Measurements from ENCODE around the gene NFATC2. TPM values are rescaled to one million over a fixed set of nuclear protein-coding genes. Genes with fewer than 3 reads are reported as not detected.
"Not testable (repeated sequence)": the region's sequence is repeated elsewhere in the genome, so short reads cannot be mapped to it uniquely, and the experiment has no call there.

Gene NFATC2
- total RNA-seq, 1 donor from 2014 or later: 2.7 TPM

DNA sequence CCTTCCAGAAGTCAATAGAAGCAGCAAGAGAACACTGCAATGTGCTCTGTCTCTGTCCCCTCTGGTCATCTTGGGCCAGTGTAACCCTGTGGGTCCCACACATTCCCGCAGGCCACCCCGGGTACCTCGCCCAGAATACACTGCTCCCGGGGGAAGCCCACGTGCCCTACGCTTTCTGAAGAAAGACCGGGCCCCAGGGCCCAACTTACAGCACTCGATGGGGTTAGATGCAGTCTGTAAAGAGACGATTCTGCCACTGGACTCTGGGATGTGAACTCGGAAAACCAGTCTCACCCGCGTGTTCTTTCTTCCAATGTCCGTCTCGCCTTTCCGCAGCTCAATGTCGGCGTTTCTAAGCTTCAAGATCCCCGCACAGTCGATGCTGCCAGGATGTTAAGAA, 68.7 kb downstream of the NFATC2 start:
- DNase-seq (ENCODE audit: low read depth in 2 of 2): no peak

DNA sequence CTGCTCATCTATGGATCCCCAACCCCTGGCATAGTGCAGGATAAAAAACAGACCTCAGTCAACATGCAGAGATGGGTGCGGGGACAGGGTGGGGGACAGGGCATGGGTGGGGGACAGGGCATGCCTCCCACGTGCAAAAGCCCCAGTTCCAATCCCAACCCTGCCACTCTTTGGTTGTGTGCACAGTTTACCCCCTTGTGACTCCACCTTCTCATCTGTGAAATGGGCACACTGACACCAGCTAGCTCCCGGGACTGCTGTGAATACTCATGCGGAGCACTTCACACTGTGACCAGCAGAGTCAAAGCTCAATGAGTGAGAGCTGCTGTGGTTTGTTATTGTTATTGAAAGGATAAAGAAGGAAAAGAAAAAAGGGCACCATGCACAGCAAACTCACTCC, 69.3 kb downstream of the NFATC2 start:
- no peak for DNase-seq (ENCODE audit: low read depth in 2 of 2)

DNA sequence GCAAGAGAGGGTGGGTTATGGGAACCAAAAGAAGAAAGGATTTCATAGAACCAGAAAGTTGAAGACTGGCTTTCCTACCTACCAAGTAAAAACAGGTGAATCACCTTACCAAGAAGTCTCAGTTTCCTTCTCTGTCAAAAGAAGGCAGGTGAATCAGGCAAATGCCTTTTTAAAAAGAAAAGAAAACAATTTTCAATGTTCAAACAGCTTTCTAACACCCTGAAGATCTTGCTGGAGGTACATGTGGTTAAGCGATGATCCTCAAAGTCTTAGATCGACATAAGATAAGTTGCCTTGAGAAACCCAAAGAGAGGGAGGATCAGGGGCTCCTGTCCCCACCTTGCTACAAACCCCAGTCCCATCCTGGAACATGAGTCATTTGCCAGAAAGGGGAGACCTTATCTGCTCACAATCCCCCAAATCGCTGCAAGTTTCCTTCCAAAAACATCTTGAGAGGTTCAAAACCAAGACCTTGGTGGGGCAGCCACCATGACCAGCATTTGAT, 71.6 kb downstream of the NFATC2 start:
- no peak for DNase-seq (ENCODE audit: low read depth in 2 of 2)

DNA sequence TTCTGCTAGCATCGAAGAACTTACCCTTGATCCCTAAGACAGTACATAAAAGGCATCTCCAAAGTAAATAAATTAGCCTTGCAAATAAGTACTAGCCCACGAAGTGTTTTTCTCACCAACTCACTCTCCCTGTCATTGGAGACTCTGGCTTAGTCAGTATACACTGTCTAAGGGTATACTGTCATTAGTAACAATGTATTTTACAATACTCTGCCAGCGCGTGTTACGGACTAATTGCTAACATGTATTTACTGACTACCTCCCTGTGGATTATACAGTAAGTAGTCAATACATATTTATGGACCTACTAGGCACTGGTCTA, 72.1 kb downstream of the NFATC2 start:
- DNase-seq (ENCODE audit: low read depth in 2 of 2): no peak

DNA sequence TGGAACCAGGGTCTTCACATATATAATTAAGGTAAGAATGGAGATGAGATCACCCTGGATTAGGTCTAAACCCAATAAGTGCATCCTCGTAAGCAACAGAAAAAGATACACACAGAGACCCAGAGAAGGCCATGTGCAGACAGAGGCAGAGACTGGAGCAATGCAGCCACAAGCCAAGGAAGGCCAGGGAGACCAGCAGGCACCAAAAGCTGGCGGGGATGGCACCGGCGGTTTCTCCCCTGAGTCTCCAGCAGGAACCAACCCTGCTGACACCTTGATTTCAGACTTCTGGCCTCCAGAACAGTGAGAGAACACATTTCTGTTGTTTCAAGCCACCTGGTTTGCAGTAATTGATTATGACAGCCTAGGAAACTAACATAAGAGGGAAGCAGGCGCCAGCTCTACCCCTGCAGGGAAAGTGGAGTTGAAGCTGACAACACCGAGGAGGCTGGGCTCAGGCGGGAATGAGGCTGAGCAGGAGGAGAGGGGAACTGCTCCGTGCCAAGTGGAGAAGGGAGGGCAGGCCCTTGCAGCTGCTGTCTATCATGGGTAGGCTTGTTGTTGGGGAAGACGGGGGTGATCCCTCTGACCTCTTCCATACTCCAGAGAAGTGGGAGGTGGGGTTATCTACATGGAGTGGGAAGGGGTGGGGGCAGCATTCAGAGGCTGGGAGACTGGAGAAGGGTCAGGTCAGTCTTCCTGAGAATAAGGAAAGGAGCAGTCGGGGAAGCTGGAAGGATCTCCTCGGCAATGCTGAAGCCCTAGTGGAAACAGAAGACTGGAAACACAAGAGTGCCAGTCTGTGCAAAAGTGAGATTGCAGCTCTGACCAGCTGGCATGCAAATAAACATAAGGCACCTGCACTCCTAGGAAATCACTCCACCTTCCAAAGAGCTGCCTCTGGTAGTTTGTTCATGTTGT, 72.7 kb downstream of the NFATC2 start:
- DNase-seq (ENCODE audit: low read depth in 2 of 2): peak in 1 of 2 donors; percentile 24

DNA sequence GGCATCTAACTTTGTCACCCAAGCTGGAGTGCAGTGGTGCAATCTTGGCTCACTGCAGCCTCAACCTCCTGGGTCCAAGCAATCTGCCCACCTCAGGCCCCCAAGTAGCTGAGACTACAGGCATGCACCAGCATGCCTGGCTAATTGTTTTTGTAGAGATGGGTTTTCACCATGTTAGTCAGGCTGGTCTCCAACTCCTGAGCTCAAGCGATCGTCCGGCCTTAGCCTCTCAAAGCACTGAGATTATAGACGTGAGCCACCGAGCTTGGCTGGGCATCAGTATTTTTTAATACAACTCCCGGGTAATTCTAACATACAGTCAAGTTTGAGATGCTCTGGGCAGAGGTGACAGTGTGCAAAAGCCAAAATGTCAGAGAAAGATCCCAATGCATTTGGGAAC, 73.5 kb downstream of the NFATC2 start:
- DNase-seq (ENCODE audit: low read depth in 2 of 2): no peak

DNA sequence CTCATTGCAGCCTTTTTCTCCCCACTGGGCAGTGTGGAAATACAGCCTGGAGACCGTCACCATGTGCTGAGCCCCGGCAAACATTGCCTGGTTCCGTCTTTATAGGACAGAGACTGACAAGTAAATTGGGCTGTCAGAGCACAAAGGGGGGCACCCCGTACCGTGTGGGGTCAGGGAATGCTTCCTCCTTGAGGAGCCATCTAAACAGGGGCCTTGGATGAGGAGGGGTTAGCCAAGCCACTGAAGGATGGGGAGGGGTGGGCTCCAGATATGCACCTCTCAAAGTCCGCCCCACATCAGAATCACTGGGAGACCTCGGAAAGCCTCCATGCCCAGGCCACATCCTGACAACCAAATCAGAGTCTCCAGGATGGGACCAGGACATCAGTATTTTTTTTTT, 73.9 kb downstream of the NFATC2 start:
- DNase-seq (ENCODE audit: low read depth in 2 of 2): no peak

DNA sequence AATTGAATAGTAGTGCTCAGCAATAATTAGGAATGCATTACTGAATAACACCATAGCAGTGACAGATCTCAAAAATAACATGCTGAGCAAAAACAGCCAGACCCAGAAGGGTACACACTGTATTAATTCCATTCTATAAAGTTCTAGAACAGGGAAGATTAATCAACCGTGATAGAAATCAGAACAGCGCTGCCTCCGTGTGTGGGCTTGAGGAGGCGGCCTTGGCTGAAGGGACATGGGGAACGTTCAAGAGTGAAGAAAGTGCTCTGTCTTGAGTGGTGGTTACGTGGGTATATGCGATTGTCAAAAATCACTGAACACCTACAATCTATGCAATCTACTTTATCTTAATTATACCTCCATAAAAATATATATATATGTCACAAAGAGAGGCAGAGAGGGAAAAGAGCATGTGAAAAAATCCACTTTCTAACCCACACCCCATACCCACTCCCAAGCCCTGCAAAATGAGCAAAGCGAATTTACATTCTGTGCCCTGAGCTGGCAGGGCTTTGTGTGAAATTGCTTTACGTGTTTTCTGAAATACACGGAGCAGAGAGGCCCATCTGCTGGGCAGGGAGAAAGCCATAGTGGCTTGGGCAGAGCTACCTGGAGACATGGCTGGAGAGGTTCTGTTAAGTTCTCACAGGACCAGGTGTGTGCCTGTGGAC, 74.4 kb downstream of the NFATC2 start:
- DNase-seq (ENCODE audit: low read depth in 2 of 2): no peak

DNA sequence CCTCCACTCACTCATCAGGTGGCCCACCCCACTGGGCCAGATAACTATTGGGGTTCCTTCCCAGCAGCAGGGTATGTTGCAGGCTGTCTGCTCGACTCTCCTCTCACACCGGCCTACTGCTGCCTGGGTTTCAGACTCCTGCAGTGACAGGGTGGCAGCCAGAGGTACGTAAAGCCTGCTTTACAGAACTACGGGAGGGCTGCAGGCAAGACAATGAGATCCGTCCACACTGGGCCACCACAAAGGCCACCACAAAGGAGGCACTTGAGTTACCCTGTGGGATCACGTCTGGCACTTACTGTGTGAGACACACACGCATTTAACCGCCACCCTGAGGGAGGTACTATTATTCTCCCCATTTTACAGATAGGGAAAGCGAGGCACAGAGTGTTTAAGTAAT, 78.5 kb downstream of the NFATC2 start:
- no peak for DNase-seq (ENCODE audit: low read depth in 2 of 2)

DNA sequence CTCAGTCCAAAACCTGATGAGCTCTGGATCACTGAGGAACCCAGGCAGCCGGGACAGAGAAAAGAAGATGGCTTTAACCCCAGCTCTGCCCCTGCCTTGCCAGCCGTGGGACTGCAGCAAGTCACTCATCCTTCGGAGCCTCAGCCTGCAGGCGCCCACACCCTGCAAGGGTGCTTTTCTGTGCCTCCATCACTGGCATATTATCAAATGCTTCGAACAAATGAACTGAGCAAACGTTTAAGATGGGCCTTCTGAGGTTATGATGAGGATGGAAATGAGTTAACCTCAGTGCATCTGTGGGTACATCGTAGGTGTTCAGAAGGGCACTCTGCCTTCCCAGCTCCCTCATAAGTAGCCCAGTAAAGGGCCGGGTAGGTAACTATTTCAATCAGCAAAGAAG, 79.0 kb downstream of the NFATC2 start:
- no peak for DNase-seq (ENCODE audit: low read depth in 2 of 2)

DNA sequence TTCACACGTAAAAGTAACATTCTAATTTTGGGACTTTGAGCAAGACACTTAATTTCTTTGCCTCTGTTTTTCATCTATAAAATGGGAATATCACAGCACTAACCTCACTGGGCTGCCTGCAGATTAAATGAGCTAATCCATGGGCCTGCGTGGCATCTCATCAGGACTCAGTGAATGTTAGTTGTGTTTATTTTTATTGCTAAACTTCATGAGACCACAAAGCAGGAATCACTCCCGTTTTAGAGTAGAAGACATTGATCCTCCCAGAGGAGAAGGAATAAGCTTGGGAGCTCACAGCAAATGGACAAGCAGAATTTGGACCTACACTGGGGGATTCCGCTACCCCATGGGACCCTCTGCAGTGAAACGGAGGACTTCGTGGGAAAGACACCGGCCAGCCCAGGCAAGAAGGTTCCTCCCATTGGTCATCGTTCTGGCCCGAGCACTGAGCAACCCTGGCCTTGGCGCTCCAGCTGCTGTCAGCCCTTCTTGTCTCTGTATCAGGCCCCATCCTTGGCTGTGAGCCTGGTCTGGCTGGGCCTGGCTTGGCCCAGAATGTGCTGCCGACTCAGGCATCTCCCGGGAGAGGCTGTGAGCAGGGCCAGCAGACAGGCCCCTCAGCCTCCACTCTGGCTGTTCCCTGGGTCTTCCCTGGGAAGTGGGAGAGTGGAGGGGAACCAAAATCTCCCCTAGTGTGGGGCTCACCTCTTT, 79.8 kb downstream of the NFATC2 start:
- no peak for DNase-seq (ENCODE audit: low read depth in 2 of 2)

DNA sequence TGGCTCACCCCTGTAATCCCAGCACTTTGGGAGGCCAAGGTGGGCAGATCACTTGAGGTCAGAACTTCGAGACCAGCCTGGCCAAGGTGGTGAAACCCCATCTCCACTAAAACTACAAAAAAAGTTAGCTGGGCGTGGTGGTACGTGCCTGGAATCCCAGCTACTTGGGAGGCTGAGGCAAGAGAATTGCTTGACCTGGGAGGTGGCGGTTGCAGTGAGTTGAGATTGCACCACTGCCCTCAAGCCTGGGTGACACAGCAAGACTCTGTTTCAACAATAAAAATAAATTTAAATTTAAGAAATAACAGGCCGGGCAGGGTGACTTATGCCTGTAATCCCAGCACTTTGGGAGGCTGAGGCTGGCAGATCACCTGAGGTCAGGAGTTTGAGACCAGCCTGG, 80.7 kb downstream of the NFATC2 start:
- not testable (repeated sequence) for DNase-seq (ENCODE audit: low read depth in 2 of 2)

DNA sequence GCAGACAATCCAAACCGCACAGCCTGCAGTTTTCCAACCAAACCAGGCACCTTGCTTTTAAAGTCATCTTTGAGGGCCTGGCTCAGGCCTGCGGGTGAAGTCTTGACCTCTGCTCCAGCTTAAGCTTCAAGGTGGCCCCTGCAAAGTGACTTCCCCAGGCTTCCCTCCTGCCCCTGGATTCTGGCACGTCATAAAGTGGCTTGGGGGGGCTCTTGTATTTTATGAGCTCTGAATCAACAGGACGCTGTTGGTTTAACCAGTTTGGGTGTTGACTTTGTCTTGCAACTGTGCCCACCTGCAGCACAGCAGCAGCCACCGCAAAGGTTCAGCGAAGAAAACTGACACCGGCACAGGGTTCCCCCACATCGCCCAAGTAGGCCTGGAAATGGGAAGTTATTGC, 81.2 kb downstream of the NFATC2 start:
- DNase-seq (ENCODE audit: low read depth in 2 of 2): no peak

DNA sequence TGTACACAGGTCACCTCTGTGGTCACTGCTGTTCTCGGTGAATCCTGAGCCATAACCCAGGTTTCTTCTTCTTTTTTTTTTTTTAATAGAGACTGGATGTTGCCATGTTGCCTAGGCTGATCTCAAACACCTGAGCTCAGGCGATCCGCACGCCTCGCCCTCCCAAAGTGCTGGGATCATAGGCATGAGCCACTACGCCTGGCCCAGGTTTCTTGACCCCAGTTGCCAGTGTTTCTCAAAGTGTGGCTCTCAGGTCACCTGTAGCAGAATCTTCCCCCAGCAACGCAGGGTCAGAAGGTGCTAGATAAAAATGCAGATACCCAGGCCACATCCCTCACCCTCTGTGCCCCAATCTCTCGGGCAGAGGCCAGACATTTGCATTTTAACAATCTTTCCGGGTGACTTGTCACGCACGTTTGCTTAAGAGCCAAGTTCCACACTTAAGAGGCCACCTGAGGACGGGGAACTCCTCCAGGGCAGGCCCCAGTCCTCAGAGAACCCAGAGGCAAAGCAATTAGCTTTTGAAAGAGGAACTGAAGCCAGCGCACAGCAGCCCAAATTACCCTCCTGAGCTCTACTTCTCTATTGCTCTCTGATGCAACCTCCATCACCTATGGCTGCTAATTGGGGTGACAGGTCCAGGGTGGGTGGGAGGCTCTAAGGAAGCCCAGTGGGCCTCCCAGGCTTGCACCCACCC, 81.8 kb downstream of the NFATC2 start:
- DNase-seq (ENCODE audit: low read depth in 2 of 2): no peak

DNA sequence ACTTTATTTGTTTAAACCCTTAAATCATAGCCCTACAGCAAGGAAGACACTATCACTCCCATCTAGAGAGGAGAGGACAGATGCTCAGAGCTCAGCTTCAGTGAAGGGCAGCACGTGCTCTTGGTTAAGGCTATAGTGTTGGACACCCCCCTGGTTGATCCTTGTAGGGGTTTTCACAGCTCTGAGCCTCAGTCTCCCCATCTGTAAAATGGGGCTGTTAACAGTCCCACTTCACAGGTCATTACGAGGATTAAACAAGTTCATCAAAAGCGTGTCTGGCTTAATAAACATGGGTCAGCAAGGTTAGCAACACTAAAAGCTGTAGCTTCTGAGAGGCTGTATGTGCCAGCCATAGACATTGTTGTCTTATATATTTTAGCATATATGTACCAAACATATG, 82.4 kb downstream of the NFATC2 start:
- DNase-seq (ENCODE audit: low read depth in 2 of 2): no peak

DNA sequence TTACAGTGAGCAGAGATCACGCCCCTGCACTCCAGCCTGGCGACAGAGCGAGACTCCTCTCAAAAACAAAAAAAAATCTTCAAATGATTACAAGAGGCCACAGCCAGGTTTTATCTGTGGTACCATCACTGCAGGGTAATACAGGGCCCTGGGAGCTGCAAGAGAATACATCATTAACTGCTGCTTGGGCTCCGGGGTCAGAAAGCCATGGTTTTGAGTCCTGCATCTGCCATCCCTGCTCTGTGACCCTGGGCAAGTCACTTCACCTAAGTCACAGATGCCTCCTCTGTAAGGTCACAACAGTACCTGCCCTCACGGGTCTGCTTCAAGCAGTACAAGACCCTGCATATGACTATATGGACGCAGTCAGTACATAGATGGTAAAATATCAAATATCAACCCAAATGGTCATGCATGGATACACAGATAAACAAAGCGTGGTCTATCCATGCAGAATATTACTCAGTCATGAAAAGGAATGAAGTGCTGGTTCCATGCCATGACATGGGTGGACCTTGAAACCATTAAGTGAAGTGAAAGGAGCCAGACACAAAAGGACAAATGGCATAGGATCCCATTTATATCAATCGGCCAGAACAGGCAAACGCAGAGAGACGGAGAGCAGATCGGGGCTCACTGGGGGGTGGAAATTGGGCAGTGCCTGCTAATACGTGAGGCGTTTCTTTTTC, 83.6 kb downstream of the NFATC2 start:
- no peak for DNase-seq (ENCODE audit: low read depth in 2 of 2)

DNA sequence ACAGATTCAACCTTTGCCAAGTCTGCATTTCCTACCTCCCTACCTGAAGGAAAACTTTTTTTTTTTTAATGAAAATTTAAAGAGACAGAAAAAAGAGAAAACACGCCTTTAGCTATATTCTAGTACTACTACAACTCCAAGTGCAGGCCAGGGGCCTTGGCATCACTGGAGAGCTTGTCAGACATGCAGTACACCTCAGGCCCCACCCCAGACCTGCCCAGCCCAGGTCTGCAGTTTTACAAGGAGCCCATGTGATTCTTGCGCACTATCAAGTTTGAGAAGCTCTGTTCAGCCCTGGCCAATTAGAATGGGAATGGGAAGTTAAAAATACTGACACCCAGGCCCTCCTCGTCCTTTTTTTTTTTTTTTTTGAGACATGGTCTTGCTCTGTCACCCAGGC, 85.0 kb downstream of the NFATC2 start:
- no peak for DNase-seq (ENCODE audit: low read depth in 2 of 2)

DNA sequence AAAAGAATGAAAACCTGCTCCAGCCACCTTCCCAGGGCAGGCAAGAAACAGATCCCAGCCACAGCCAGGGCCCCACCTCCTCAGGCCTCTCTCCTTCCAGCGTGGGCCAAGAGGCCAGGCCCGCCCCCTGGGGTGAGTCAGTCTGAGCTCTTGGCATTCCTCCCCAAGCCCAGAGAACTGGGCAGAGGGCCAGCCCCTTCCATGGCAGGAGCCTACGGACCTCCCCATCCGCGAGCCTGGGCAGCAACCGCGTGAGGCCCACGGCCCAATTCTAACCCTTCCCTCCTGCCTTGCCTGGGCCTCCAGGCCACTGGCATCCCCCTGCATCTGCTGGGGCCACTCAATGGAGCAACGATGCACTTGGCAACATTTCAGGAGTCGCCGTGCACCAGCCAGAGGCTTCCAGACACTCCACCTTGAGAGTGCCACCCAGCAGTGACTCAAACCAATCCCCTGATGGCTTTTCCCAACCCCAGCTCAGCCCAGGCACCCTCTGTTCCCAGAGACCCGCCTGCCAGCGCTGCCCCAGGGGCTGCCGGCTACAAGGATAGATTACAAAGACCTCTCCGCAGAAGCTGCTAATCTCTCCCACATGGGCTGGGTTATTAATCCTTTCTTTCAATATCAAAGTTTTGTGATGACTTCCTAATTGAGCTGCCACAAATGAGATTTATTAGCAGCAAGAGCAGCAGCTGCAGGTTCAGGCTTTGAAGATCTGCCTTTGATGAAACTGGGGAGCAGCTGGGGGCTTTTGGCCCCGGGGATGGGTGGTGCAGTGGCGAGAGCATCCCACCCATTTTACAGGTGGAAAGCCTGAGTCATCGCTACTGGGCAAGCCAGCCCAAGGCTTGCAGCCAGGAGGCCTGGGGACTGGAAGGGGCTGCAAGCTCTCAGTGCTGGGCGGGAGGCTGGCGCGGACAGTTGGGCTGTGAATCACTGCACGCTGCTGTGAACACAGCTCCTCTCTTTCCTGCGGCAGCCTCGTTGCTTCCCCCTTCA, 85.7 kb downstream of the NFATC2 start:
- DNase-seq (ENCODE audit: low read depth in 2 of 2): peak; percentile 82 to 98

DNA sequence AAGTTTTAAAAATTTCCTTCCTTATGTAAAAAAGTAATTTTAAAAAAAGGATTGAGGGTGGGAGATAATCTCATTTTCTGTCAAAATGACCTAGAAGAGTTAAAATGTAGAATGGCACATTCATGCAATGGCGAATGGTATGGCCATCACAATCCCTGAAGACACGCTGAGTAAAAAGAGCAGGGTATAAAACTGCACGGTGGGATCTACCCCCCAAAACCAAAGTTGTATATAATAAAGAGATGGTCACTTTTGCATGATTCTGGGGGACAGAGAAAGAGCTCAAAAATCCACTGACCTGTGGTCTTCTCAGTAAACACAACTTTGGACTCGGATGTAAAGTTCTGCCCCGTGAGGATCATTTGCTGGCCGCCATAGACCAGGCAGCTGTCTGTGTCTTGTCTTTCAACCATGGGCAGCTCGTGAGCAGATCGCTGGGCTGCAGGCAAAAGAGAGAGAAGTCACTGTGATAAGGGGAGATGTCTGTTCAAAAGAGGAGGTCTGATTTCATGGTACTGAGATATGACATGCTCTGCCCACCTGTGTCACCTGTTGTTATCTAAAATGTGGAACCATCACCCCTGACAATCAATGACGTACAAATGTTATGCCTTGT, 88.2 kb downstream of the NFATC2 start:
- no peak for DNase-seq (ENCODE audit: low read depth in 2 of 2)

Measured in dermis microvascular lymphatic vessel endothelial cell (primary cell).